K562 (cell line): ENCODE results near the gene PRKCB. TPM values are rescaled to one million over a fixed set of nuclear protein-coding genes. Genes with fewer than 3 reads are reported as not detected.

Experiments
- BRD4 ChIP-seq: fragments of 200-600 bp; sonication (generic); IDR thresholded peaks from 2 replicates; pipeline ENCODE4 v1.6.1; 2017; ENCODE audit warnings: inconsistent platforms
- C11orf30 ChIP-seq: fragments of 450-650 bp; IDR thresholded peaks from 2 replicates; pipeline ENCODE4 v1.6.1; 2016; ENCODE audit warnings: low read depth, mild to moderate bottlenecking
- CBX2 ChIP-seq: fragments of 200-600 bp; sonication (generic); IDR thresholded peaks from one replicate; pipeline ENCODE4 v1.6.1; 2012; ENCODE audit warnings: mild to moderate bottlenecking, low read length, inconsistent platforms; ENCODE audit not compliant: insufficient read depth, poor library complexity, severe bottlenecking
- CREB3 ChIP-seq: fragments of 450-650 bp; conservative IDR thresholded peaks from 2 replicates; pipeline ENCODE4 v1.6.1; 2016; ENCODE audit warnings: missing genetic modification characterization, low read depth, mild to moderate bottlenecking, missing compliant biosample characterization, moderate library complexity
- ELF1 ChIP-seq: fragments of 200-800 bp; sonication (Bioruptor generic); IDR thresholded peaks from 2 replicates; pipeline ENCODE4 v1.6.1; 2016; ENCODE audit warnings: missing genetic modification characterization, missing compliant biosample characterization
- FOXP4 ChIP-seq: sonication (generic); formaldehyde crosslinking; IDR thresholded peaks from 2 replicates; pipeline ENCODE4 v1.8.0; 2022; ENCODE audit warnings: mild to moderate bottlenecking, missing genetic modification reagents, borderline replicate concordance
- KAT8 ChIP-seq: fragments of 450-650 bp; IDR thresholded peaks from 2 replicates; pipeline ENCODE4 v1.6.1; 2016; ENCODE audit warnings: low read depth, mild to moderate bottlenecking
- MAFG ChIP-seq: fragments of 450-650 bp; conservative IDR thresholded peaks from 2 replicates; pipeline ENCODE4 v1.6.1; 2016; ENCODE audit warnings: missing genetic modification characterization, missing compliant biosample characterization
- NFYB ChIP-seq: IDR thresholded peaks from 2 replicates; pipeline ENCODE4 v1.6.1; 2011; ENCODE audit warnings: mild to moderate bottlenecking, moderate library complexity; ENCODE audit not compliant: insufficient read length; ENCODE audit errors: extremely low read depth
- PHF21A ChIP-seq: fragments of 450-650 bp; IDR thresholded peaks from 2 replicates; pipeline ENCODE4 v1.6.1; 2017; ENCODE audit warnings: low read depth, borderline replicate concordance
- RBBP5 ChIP-seq: fragments of 200-600 bp; sonication (generic); IDR thresholded peaks from 2 replicates; pipeline ENCODE4 v1.6.1; 2012; ENCODE audit warnings: borderline replicate concordance, mild to moderate bottlenecking, low read length, control low read depth, inconsistent platforms; ENCODE audit not compliant: insufficient read depth, poor library complexity, severe bottlenecking
- SNIP1 ChIP-seq: fragments of 450-650 bp; IDR thresholded peaks from 2 replicates; pipeline ENCODE4 v1.7.1; 2017; ENCODE audit warnings: low read depth, mild to moderate bottlenecking
- TAF7 ChIP-seq: fragments of 450-650 bp; IDR thresholded peaks from 2 replicates; pipeline ENCODE4 v1.6.1; 2016; ENCODE audit warnings: missing genetic modification characterization, missing compliant biosample characterization
- TARDBP ChIP-seq: fragments of 450-650 bp; IDR thresholded peaks from 2 replicates; pipeline ENCODE4 v1.6.1; 2016
- TCF3 ChIP-seq: sonication (generic); formaldehyde crosslinking; IDR thresholded peaks from 2 replicates; pipeline ENCODE4 v1.4.0; 2020; ENCODE audit warnings: mild to moderate bottlenecking, missing genetic modification reagents
- ZBTB26 ChIP-seq: fragments of 450-650 bp; formaldehyde crosslinking; IDR thresholded peaks from 2 replicates; pipeline ENCODE4 v1.4.0; 2022; ENCODE audit warnings: missing genetic modification characterization
- ZKSCAN1 ChIP-seq: fragments of 150-350 bp; IDR thresholded peaks from 2 replicates; pipeline ENCODE4 v1.6.1; 2016; ENCODE audit warnings: low read depth, low read length
- ZNF695 ChIP-seq: fragments of 450-650 bp; formaldehyde crosslinking; IDR thresholded peaks from 2 replicates; pipeline ENCODE4 v1.4.0; 2020; ENCODE audit warnings: mild to moderate bottlenecking, moderate library complexity
- ZNF75A ChIP-seq: fragments of 450-650 bp; formaldehyde crosslinking; IDR thresholded peaks from 2 replicates; pipeline ENCODE4 v1.4.0; 2020; ENCODE audit warnings: mild to moderate bottlenecking
- polyA plus RNA-seq, 8 experiments: library from polyadenylated mRNA; depleted of rRNA in 4 of 8; stranded (reverse) in 5 of 8; unstranded in 3 of 8; fragments of >200 nt; fragmentation: Nextera tagmentation in 2 of 8; fragmentation: Illumina TruSeq in 1 of 8; extraction: Ambion mirVana in 2 of 8; extraction: Trizol in 1 of 8; gene quantifications; 2 replicates each; pipeline versions ENCODE4 v1.2.1 to v1.2.3, GENCODE V29; 2011 to 2014; ENCODE audit warnings: inconsistent platforms in 1 of 8, missing spikeins in 1 of 8
- total RNA-seq, 7 experiments: library from RNA; depleted of rRNA in 6 of 7; stranded (reverse); fragments of >200 nt in 6 of 7; fragmentation: Illumina TruSeq in 2 of 7; extraction: Trizol in 2 of 7; gene quantifications; 2 replicates each; pipeline versions ENCODE4 v1.2.1 to v1.2.3, GENCODE V29; 2011 to 2021; ENCODE audit warnings: low replicate concordance in 1 of 7
- TF ChIP-seq, protein P1 (sequence below): fragments of 200-800 bp; sonication (Bioruptor generic); IDR thresholded peaks from 2 replicates; pipeline ENCODE4 v1.6.1; 2017; ENCODE audit warnings: missing genetic modification characterization, missing compliant biosample characterization
- TF ChIP-seq, protein P2 (sequence below): IDR thresholded peaks from 3 replicates; pipeline ENCODE4 v1.6.1; 2011; ENCODE audit warnings: borderline replicate concordance, mild to moderate bottlenecking; ENCODE audit not compliant: insufficient read length, insufficient read depth

The PRKCB gene
- total and polyA plus RNA-seq, 9 of the 15 experiments (the other 6 are each of a cell fraction or from before 2014, with no cell fraction given): 49.9 to 276 (median 148) TPM

DNA sequence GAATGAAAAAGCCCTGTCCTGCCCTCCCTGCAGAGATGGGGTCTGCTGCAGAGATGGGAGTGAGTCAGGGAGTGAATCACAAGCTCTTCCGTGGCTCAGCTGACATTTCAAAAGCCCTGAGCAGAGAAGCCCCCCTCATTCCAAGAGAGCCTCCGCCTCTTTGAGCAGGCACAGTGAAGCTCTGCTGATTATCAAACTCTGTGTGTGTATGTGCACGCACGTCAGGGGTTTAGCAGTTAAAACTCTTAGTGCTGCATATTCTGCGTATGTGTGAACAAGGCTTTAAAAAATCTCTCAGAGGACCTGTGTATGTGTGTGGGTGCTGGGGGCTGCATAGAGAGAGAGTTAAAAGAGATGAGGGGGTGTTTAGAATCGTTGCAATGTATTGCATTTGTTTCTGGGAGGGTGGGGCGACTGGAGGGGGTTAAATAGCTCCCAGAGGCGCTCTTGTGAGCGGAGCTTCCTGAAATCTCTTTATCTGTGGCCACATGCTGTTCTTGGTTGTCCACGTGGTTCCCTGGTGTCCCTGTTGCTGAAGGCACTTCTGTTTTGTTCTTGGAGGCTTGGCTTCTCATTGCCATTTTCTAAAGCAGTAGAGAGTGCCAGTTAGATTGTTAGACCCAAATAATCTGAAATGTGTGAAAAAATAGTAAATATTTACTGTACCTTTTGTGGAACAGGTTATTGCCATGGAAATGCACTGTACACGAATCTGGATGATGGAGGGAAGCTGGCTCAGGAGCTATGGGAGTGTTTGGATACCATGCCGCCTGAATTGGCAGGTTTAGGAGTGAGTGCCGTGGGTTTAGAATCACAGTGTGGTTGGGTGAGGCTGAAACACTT, 116.6 kb downstream of the PRKCB start (continued):
- peak; percentile 39; the same call in 1 of the 2 replicates for TF ChIP-seq TAF7 (tag)
- no peak for TF ChIP-seq MAFG (tag)
- TF ChIP-seq KAT8: no peak
- TF ChIP-seq BRD4: no peak
- TF ChIP-seq, protein P1, sequence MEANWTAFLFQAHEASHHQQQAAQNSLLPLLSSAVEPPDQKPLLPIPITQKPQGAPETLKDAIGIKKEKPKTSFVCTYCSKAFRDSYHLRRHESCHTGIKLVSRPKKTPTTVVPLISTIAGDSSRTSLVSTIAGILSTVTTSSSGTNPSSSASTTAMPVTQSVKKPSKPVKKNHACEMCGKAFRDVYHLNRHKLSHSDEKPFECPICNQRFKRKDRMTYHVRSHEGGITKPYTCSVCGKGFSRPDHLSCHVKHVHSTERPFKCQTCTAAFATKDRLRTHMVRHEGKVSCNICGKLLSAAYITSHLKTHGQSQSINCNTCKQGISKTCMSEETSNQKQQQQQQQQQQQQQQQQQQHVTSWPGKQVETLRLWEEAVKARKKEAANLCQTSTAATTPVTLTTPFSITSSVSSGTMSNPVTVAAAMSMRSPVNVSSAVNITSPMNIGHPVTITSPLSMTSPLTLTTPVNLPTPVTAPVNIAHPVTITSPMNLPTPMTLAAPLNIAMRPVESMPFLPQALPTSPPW: peak; percentile 91
- TF ChIP-seq FOXP4: no peak
- TF ChIP-seq ZBTB26 (CRISPR knock-in tag): no peak
- peak; percentile 56; the same call in 1 of the 2 replicates for TF ChIP-seq ELF1 (tag)
- TF ChIP-seq, protein P2, sequence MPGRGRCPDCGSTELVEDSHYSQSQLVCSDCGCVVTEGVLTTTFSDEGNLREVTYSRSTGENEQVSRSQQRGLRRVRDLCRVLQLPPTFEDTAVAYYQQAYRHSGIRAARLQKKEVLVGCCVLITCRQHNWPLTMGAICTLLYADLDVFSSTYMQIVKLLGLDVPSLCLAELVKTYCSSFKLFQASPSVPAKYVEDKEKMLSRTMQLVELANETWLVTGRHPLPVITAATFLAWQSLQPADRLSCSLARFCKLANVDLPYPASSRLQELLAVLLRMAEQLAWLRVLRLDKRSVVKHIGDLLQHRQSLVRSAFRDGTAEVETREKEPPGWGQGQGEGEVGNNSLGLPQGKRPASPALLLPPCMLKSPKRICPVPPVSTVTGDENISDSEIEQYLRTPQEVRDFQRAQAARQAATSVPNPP: no peak
- 0 out of 2 replicates have a peak, but pooled peaks have one; percentile 12 for TF ChIP-seq ZNF75A
- TF ChIP-seq NFYB: no peak
- TF ChIP-seq PHF21A: no peak
- TF ChIP-seq C11orf30: no peak; the same call in 1 of the 2 replicates
- TF ChIP-seq SNIP1: no peak
- TF ChIP-seq TARDBP: no peak
- TF ChIP-seq TCF3 (CRISPR knock-in tag): peak; percentile 79
- no peak for TF ChIP-seq RBBP5
- no peak for TF ChIP-seq ZNF695 (CRISPR knock-in tag)
- TF ChIP-seq CREB3 (tag): peak; percentile 81; the same call in 1 of the 2 replicates
- no peak for TF ChIP-seq CBX2
- TF ChIP-seq ZKSCAN1: no peak
